Testis (tissue), 3 donors: Measurements from ENCODE around the gene GAB3. TPM values are rescaled to one million over a fixed set of nuclear protein-coding genes. Genes with fewer than 3 reads are reported as not detected.
"Not testable (repeated sequence)": the region's sequence is repeated elsewhere in the genome, so short reads cannot be mapped to it uniquely, and the experiment has no call there.

Experiments
- DNase-seq: peaks from one replicate; pipeline ENCODE4 v3.0.0-alpha.2; 2019
- H3K27ac ChIP-seq, 2 donors: fragments of 200-600 bp; sonication (generic); one replicate each; pipeline ENCODE4 v1.5.1; 2019
- H3K27me3 ChIP-seq: fragments of 200-600 bp; sonication (generic); one replicate; pipeline ENCODE4 v1.5.1; 2019
- H3K36me3 ChIP-seq: fragments of 200-600 bp; sonication (generic); one replicate; pipeline ENCODE4 v1.5.1; 2017; ENCODE audit warnings: low read depth; ENCODE audit errors: missing control alignments
- H3K4me1 ChIP-seq: fragments of 200-600 bp; sonication (generic); one replicate; pipeline ENCODE4 v1.5.1; 2019
- H3K4me3 ChIP-seq, 2 donors: fragments of 200-600 bp; sonication (generic); one replicate each; pipeline ENCODE4 v1.5.1; 2017 to 2019
- H3K9me3 ChIP-seq: fragments of 200-600 bp; sonication (generic); one replicate; pipeline ENCODE4 v1.5.1; 2017
- WGBS, 2 donors: methylation state at CpG; one replicate each; pipeline ENCODE4 v1.1.5; 2018; 5-methylcytosine and 5-hydroxymethylcytosine counted together
- intact Hi-C: fragments of 100-400 bp; cut with DNase I; formaldehyde crosslinking; loops from one replicate; pipeline ENCODE4 v1.15.1; 2023; ENCODE audit warnings: low total_unique reads
- polyA plus RNA-seq: library from polyadenylated mRNA; stranded (reverse); fragments of 350-450 nt; fragmentation: Illumina TruSeq; extraction: RNeasy Lipid Tissue Mini Kit (QIAGEN cat#74804); gene quantifications from one replicate; pipeline ENCODE4 v1.2.3, GENCODE V29; 2014; ENCODE audit warnings: low read depth, low replicate concordance; ENCODE audit not compliant: insufficient read depth
- small RNA-seq, 2 donors: library from RNA; depleted of rRNA; stranded (forward); fragments of <200 nt; gene quantifications; one replicate each; pipeline ENCODE3, GENCODE V24; 2016
- total RNA-seq, 2 donors: library from RNA; depleted of rRNA; stranded (reverse); fragments of >200 nt; gene quantifications; one replicate each; pipeline ENCODE4 v1.2.3, GENCODE V29; 2016

The GAB3 gene
- total and polyA plus RNA-seq, 3 donors from 2014 or later = 9.1 to 30.6 (median 30.5) TPM

GRCh38 chrX:154641740-154642139 lies 109.1 kb downstream of the GAB3 start:
- H3K9me3 ChIP-seq, H3K27me3 ChIP-seq, H3K4me1 ChIP-seq, DNase-seq, intact Hi-C loops, H3K4me3 ChIP-seq, H3K27ac ChIP-seq, H3K36me3 ChIP-seq: not testable (repeated sequence)
- WGBS, 2 donors = no CpG with 5 or more reads among the region's 10 CpGs

- H3K4me1 ChIP-seq, H3K4me3 ChIP-seq, H3K27ac ChIP-seq, intact Hi-C loops, H3K9me3 ChIP-seq, H3K36me3 ChIP-seq, DNase-seq, H3K27me3 ChIP-seq: not testable (repeated sequence)
- no CpG with 5 or more reads among the region's 11 CpGs for WGBS, 2 donors
These were observed 117.2 kb downstream of the GAB3 start for GRCh38 chrX:154633661-154634060.

DNA sequence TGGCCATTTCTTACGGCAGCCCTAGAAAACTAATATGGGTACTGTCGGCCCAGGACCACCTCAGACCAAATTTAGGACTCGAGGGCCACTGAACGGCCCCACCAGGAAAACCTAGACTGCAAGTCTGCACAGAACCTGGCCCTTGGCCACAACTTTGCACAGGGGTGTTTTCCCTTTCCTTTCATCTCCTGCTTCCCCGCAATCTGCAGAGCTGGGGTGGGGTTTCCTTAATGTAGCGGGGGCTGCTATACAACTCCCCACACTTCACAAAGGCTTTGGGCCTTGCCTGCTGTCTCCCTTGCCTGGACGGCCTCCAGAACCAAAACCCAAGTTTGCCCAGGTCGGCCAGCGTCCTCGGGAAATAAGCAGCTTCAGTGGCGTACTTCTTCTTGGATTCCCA lies 119.9 kb downstream of the GAB3 start:
- H3K36me3 ChIP-seq, H3K27me3 ChIP-seq, DNase-seq, intact Hi-C loops, H3K4me3 ChIP-seq, H3K27ac ChIP-seq, H3K9me3 ChIP-seq, H3K4me1 ChIP-seq: not testable (repeated sequence)
- no CpG with 5 or more reads among the region's 11 CpGs for WGBS, 2 donors

DNA sequence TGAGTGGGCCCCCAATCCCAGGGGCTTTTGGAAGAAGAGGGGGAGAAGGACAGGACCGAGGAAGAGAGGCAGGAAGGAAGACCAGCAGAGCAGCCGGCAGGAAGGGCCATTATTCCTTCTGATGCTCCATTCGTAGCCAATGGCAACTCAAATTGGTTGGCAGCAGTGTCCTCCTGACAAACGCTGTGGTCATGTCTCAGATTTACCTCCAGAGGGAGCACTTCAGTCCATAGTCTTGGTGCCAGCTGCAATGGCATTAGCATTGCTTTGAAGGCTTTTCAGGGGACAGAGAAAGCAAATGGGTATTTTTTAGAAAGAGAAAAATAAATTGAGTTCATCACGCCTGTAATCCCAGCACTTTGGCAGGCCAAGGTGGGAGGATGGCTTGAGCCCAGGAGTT lies 121.9 kb downstream of the GAB3 start:
- H3K27ac ChIP-seq, H3K4me3 ChIP-seq, H3K27me3 ChIP-seq, H3K36me3 ChIP-seq, intact Hi-C loops, H3K9me3 ChIP-seq, DNase-seq, H3K4me1 ChIP-seq: not testable (repeated sequence)
- WGBS, 2 donors = no CpG with 5 or more reads among the region's 5 CpGs

Small RNAs within 50 kb of the gene (small RNA-seq; reads per million reads assigned to genes)
- 0 reads per million in 2 donors for gene SNORA36A

Other genes with a start within 250 kb of the GAB3 start
- 10 to 100 TPM; 24.7 to 41.1 TPM for gene FAM3A, start 234.8 kb downstream of the GAB3 start, total RNA-seq
- gene FAM3A, start 234.8 kb downstream of the GAB3 start, polyA plus RNA-seq = 24.0 TPM
- gene G6PD, start 204.2 kb downstream of the GAB3 start, total RNA-seq = 100 to 1,000 TPM; 263 to 419 TPM
- gene G6PD, start 204.2 kb downstream of the GAB3 start, polyA plus RNA-seq = 206 TPM
- gene IKBKG, start 203.5 kb downstream of the GAB3 start, total RNA-seq = 10 to 100 TPM; 28.1 to 38.7 TPM
- 27.9 TPM for gene IKBKG, start 203.5 kb downstream of the GAB3 start, polyA plus RNA-seq
- gene CTAG1A, start 165.9 kb downstream of the GAB3 start, total RNA-seq = 10 to 100 TPM; 14.7 to 18.1 TPM
- 7.1 TPM for gene CTAG1A, start 165.9 kb downstream of the GAB3 start, polyA plus RNA-seq
- 10 to 100 TPM; 18.0 to 20.3 TPM for gene CTAG1B, start 131.8 kb downstream of the GAB3 start, total RNA-seq
- gene CTAG1B, start 131.8 kb downstream of the GAB3 start, polyA plus RNA-seq = 7.1 TPM
- gene CTAG2, start 97.5 kb downstream of the GAB3 start, total RNA-seq = 10 to 100 TPM; 17.3 to 27.6 TPM
- 8.4 TPM for gene CTAG2, start 97.5 kb downstream of the GAB3 start, polyA plus RNA-seq
- 10 to 100 TPM; 66.4 to 93.1 TPM for gene DKC1, start 11.8 kb upstream of the GAB3 start, total RNA-seq
- 58.8 TPM for gene DKC1, start 11.8 kb upstream of the GAB3 start, polyA plus RNA-seq
- gene MPP1, start 54.4 kb upstream of the GAB3 start, total RNA-seq = 10 to 100 TPM; 36.4 to 46.2 TPM
- 21.9 TPM for gene MPP1, start 54.4 kb upstream of the GAB3 start, polyA plus RNA-seq
- gene SMIM9, start 83.6 kb upstream of the GAB3 start, total RNA-seq = under 1 TPM in 1 of 2 donors, not detected in 1; 0.87 TPM
- 0.51 TPM for gene SMIM9, start 83.6 kb upstream of the GAB3 start, polyA plus RNA-seq
- 10 to 100 TPM in 1 of 2 donors, 1 to 10 TPM in 1; 6.9 to 15.5 TPM for gene F8A1, start 135.3 kb upstream of the GAB3 start, total RNA-seq
- 8.5 TPM for gene F8A1, start 135.3 kb upstream of the GAB3 start, polyA plus RNA-seq